Stimulated activated CD8-positive, alpha-beta memory T cell treated with anti-CD3 and anti-CD28 coated beads, Interleukin-7, amount 100 ng/mL, for 48 hours (primary cell): ENCODE measurements around the gene NETO2.
"Not testable (repeated sequence)": the region's sequence is repeated elsewhere in the genome, so short reads cannot be mapped to it uniquely, and the experiment has no call there.

Source experiments
- DNase-seq, 2 donors: peaks; one replicate each; pipeline ENCODE4 v3.0.0-alpha.2; 2020; ENCODE audit warnings: low read depth in 1 of 2; ENCODE audit errors: extremely low read depth in 1 of 2

The NETO2 gene, protein sequence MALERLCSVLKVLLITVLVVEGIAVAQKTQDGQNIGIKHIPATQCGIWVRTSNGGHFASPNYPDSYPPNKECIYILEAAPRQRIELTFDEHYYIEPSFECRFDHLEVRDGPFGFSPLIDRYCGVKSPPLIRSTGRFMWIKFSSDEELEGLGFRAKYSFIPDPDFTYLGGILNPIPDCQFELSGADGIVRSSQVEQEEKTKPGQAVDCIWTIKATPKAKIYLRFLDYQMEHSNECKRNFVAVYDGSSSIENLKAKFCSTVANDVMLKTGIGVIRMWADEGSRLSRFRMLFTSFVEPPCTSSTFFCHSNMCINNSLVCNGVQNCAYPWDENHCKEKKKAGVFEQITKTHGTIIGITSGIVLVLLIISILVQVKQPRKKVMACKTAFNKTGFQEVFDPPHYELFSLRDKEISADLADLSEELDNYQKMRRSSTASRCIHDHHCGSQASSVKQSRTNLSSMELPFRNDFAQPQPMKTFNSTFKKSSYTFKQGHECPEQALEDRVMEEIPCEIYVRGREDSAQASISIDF

GRCh38 chr16:47143677-47144558 is at the start of gene NETO2:
NETO2 (minus strand) TSS chr16:47143945; CDS start chr16:47143612, 333 bp downstream.
- peak in 1 of 2 donors; percentile 25 for DNase-seq

DNA sequence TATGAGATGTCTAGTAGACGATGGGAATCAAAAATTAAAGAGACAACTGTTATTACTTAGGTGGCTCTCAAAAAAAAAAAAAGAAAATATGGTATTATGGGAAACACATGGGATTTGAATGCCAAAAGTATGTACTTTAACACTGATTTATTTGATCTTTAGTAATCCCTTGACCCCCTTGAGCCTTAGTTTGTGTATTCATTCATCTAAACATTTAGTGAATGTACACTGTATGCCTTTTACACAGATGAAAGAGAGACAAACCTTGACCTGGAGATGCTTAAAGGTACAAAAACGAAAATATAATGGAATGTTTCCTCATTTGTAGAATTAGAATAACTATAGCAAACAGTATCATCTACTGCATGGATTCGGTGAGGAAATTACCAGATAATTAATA is 38.6 kb upstream of the NETO2 start:
- no peak for DNase-seq

GRCh38 chr16:47181066-47181465 is 37.3 kb upstream of the NETO2 start:
- DNase-seq, result not testable (repeated sequence)

DNA sequence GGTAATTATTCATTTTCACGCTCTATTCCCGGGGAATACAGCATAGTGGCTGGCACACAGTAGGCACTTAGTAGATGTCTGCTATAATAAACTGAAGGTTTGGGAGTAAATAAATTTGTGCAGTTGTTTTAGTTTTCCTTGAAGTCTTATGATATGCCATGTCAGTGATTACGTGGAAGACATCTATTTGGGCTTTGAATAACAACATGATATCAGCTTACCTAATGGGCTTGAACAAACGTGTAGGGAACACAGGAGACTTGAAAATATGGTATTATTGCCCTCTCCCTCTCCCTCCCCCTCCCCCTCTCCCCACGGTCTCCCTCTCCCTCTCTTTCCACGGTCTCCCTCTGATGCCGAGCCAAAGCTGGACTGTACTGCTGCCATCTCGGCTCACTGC is 36.3 kb upstream of the NETO2 start:
- DNase-seq, result no peak

DNA sequence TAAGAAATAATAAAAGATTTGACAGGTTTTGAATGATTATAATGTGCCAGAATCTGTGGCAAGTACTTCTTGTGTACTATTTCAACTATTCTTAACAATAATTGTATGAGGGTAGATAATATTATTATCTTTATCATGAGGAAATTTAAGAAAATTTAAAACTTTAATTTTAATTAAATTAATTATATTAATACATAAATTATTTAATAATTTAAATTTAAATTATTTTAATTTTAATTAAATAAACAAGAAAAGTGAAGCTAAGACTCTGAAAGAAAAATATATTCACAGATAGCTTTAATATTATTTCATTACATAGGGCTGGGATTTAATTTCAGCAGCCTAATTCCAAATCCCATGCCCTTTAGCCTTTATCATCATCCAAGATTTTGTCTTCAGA is 31.4 kb upstream of the NETO2 start:
- no peak for DNase-seq

DNA sequence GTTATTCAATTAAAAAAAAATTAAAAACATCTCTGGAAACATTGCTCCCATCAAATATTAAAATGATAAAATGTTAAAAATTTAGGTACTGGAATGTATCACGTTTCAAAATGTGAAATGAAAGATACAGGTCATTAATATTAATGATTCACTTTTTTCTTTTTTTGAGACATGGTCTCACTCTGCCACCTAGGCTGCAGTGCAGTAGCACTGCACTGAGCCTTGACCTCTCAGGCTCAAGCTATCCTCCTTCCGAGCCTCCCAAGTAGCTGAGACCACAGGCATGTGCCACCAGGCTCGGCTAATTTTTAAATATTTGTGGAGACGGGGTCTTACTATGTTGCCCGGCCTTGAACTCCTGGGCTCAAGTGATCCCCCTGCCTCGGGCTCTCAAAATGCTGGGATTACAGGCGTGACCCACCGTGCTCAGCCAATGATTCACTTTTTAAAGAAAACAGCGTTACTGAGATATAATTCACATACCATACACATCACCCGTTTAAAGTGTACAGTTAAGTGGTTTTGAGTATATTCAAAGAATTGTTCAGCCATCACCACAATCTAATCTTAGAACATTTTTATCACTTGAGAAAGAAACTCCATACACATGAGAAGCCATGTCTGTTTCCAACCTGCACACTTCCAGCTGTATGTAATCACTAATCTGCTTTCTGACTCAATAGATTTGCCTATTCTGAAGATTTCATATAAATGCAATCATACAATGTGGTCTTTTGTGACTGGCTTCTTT is 19.1 kb upstream of the NETO2 start:
- DNase-seq, result no peak

GRCh38 chr16:47161464-47161863 is 17.7 kb upstream of the NETO2 start:
- DNase-seq, result no peak

DNA sequence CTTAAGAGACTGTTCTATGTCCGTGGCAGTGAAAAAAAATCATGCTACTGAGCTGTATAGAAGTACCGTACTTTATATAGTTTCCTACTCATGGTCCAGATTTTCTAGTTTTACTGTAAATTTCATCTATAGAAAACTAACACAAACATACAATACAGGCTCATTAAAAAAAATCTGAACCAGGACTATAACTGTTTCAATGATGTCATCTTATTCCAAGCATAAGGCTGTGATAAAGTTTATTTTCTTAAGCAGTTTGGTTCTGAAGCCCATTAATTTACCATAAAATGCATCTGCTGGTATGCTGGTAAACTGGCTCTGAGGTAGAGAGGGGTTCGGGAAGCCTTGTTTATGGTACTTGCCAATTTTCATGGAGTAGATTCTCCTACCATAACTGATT is 16.7 kb upstream of the NETO2 start:
- DNase-seq, result no peak

DNA sequence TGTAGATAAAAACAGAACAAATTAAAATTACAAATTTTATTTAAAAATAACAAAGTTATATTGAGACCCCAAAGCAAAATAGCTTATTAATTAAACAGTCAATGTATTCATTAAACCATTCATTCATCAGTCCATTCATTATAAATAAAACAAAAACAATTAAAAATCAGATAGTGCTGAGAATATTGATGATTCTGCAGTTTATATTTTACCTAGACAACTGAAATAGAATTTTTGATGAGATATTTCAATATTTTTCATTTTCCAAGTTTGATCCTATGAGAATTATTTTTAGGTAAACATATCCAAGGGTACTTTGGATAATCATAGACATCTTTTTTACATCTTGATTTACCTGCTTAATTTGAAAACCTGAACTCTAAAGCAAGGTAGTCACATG is 15.2 kb upstream of the NETO2 start:
- DNase-seq, result no peak

DNA sequence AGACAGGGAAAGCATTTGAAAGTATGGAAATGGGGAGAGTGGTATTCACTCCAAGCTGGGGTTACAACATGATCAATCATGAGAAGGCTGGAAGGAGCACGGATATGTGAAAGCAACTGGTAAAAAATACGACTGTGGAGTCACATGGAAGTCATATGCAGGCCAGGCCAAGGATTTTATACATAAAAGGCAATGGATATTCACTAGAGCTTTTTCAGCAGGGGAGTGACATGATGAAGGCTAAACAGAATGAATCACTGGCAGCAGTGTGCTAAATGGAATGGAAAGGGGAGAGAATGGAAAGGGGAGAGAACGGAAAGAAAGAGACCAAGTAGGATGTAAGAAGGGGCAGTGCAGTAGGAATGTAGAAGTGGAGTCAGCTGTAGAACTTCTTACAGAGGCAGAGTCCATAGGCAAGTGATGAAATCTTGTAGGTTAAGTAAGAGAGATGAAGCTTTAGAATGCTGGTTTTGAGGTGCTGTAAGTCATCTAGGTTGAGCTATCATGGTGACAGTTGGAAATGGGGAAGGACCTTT is 13.0 kb upstream of the NETO2 start:
- DNase-seq, result no peak

GRCh38 chr16:47152501-47152900 is 8.8 kb upstream of the NETO2 start:
- DNase-seq, result not testable (repeated sequence)

DNA sequence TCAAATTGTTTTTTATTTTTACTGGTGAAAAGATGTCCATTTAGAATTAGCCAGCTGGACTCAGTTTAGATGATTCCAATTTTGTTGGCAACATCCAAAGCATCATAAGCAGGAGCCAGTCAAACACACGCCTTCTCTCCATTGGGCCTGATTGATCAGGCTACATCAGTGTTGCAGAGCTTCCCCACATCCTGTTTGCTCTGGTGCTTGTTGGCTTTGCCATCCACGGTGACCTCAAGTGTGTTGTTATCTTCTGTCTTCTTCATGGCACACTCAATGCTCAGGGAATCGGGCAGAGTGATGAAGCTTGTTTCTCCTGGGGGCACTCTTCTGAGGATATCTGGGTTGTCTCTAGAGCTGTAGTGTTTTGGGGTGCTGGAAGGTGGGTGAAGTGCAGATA is 6.3 kb upstream of the NETO2 start:
- no peak for DNase-seq

DNA sequence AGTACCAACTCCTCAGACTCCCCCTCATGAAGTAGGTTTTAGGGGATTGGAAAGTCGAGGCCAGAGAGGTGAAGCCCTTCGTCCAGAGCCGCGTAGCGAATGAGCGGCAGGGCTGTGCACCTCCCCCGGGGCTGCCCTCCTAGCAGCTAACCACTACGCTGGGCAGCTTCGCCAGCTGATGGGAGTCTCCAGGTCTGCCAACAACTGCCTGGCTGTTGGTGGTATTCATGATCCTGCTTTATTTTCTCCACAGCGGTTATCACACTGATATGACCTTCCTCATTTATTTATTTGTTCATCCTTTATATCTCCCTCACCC is 773 bp upstream of the NETO2 start:
- no peak for DNase-seq

DNA sequence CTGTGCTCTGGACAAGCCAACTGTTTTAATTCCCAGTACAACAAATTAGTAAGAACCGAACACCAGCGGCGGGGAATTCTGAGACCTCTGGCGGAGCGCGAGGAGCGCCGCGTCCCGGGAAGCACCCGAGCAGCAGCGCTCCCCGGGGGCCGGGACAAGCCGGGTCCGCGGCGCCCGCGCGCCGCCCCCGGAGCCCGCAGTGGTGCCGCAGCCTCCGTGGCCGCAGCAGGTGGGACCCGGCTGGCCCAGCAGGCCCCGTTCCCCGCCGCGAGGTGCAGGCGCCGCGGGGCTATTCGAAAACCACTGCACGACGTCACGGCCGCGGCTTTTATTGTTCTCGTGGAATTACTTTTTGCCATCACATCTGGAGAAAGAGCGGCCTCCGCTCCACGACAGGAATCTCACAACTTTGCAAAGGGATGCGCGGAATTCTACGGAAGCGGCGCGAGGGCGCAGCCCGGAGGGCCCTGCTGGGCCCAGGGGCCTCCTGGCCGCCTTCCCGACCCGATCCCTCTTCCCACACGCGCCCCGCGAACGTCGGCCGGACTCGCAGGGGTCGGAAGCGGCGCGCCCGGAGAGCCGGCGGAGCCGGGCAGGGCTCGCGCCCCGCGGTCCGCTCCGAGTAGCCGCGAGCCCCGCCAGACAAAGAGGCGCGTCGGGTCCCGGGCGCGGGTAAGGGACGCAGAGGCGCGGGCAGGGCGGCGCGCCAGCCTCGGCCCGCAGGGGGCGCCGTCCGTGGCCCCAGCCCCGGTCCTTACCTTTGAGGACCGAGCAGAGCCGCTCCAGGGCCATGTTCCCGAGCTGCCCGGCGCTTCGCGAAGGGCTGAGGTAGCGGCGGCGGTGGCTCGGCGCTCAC is 696 bp downstream of the NETO2 start:
- peak in 1 of 2 donors; percentile 53 for DNase-seq

DNA sequence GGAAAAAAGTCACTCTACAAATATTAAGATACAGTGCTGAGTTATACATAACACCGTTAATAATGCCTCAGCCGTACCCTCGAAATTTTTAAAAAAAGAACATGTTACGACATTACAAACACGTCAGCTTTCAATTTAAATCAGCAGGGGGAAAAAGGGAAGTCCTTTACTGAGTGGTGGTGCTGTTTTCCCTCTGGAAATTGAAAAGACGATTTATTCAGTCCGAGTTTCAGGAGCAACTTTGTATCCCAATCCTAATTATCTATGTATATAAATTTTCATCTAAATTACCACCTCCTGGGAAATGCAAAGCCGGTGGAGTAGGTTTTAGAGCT is 1.3 kb downstream of the NETO2 start:
- DNase-seq, result no peak

- DNase-seq, result peak; percentile 61 to 75
Observed at GRCh38 chr16:47141773-47142485, 1.8 kb downstream of the NETO2 start.

DNA sequence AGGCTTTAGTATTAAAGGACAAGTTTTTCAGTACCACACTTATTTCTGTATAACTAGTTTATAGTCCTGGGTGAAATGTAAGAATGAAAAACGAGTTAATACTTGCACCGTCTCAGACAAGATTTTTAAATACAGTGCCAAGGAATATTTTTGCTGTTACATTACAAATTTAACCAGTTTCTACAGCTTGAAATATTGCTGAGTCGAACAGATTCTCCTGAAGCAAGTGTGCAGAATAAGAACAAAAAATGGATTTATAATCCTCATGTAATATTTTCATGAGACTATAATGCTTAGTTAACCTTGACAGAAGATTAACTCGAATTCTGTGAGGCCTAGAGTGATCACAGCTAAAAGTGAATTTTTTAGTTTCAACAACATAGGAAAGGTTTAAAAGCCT is 3.1 kb downstream of the NETO2 start:
- DNase-seq, result no peak

GRCh38 chr16:47139561-47140185 is 4.1 kb downstream of the NETO2 start:
- no peak for DNase-seq

DNA sequence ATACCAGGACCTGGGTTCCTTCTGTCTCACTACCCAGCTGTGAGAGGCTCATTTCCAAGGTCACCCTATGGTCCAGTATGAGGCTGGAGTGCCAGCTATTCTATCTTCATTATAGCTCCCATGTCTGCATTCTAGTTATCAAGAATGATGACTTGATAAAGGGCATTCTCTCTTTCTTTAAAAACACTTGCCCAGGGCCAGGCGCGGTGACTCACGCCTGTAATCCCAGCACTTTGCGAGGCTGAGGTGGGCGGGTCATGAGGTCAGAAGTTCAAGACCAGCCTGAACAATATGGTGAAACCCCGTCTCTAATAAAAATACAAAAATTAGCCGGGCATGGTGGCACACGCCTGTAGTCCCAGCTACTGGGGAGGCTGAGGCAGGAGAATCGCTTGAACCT is 5.8 kb downstream of the NETO2 start:
- not testable (repeated sequence) for DNase-seq
